DMS114 treated with DMSO at 0.1 percent for 48 hours (cell line): ENCODE measurements around the gene NUP155.
"Not testable (repeated sequence)": the region's sequence is repeated elsewhere in the genome, so short reads cannot be mapped to it uniquely, and the experiment has no call there.

Experiments
- DNase-seq: peaks from one replicate; lab custom pipeline; 2025; ENCODE audit not compliant: unreplicated experiment; lab: John Stamatoyannopoulos, UW

NUP155 gene

GRCh38 chr5:37370864-37371726 lies at the start of gene NUP155:
Gene NUP155, minus strand, starts transcription at chr5:37371106. Its CDS starts 129 bp downstream, at chr5:37370977.
- peak; percentile 95 for DNase-seq

- DNase-seq: no peak
Measured at GRCh38 chr5:37417347-37417746, 46.4 kb upstream of the NUP155 start.

- DNase-seq: not testable (repeated sequence)
Measured at GRCh38 chr5:37415456-37415855, 44.5 kb upstream of the NUP155 start.

- DNase-seq: no peak
Measured at GRCh38 chr5:37412515-37412914, 41.6 kb upstream of the NUP155 start.

GRCh38 chr5:37400501-37400900 lies 29.6 kb upstream of the NUP155 start:
- DNase-seq: no peak

GRCh38 chr5:37396352-37396751 lies 25.4 kb upstream of the NUP155 start:
- no peak for DNase-seq

- DNase-seq: no peak
Measured at GRCh38 chr5:37391591-37391990, 20.7 kb upstream of the NUP155 start.

GRCh38 chr5:37379100-37379628 lies 8.3 kb upstream of the NUP155 start, which contains the start of gene WDR70:
Gene WDR70, plus strand, starts transcription at chr5:37379318. Its CDS starts 50 bp downstream, at chr5:37379368.
- peak; percentile 72 for DNase-seq

GRCh38 chr5:37378066-37378465 lies 7.2 kb upstream of the NUP155 start:
- DNase-seq: not testable (repeated sequence)

- DNase-seq: no peak
Measured at GRCh38 chr5:37375091-37375490, 4.2 kb upstream of the NUP155 start.

- DNase-seq: no peak
Measured at GRCh38 chr5:37370550-37370863, 399 bp downstream of the NUP155 start.

GRCh38 chr5:37355161-37355560 lies 15.7 kb downstream of the NUP155 start:
- no peak for DNase-seq

- not testable (repeated sequence) for DNase-seq
Measured at GRCh38 chr5:37342741-37343140, 28.2 kb downstream of the NUP155 start.

GRCh38 chr5:37334754-37335153 lies 36.2 kb downstream of the NUP155 start:
- not testable (repeated sequence) for DNase-seq

- DNase-seq: no peak
Measured at GRCh38 chr5:37326536-37326935, 44.4 kb downstream of the NUP155 start.

GRCh38 chr5:37323607-37324006 lies 47.3 kb downstream of the NUP155 start:
- DNase-seq: no peak

GRCh38 chr5:37319037-37319782 lies 51.7 kb downstream of the NUP155 start:
- DNase-seq: no peak

- no peak for DNase-seq
Measured at GRCh38 chr5:37316027-37316426, 54.9 kb downstream of the NUP155 start.

GRCh38 chr5:37310360-37310759 lies 60.5 kb downstream of the NUP155 start:
- DNase-seq: no peak

- no peak for DNase-seq
Measured at GRCh38 chr5:37308793-37309192, 62.1 kb downstream of the NUP155 start.

- DNase-seq: no peak
Measured at GRCh38 chr5:37304888-37305287, 66.0 kb downstream of the NUP155 start.

GRCh38 chr5:37296313-37296712 lies 74.6 kb downstream of the NUP155 start:
- DNase-seq: not testable (repeated sequence)
